Choroid plexus epithelial cell (primary cell): ENCODE measurements around the gene GPALPP1.
"Not testable (repeated sequence)": the region's sequence is repeated elsewhere in the genome, so short reads cannot be mapped to it uniquely, and the experiment has no call there.

ENCODE experiments used
- DNase-seq: peaks from one replicate; pipeline ENCODE4 v3.0.0-alpha.2; 2010; ENCODE audit warnings: low read depth
- H3K4me3 ChIP-seq: 2 replicates; pipeline ENCODE4 v1.5.1; 2011; ENCODE audit warnings: low read depth, mild to moderate bottlenecking, control low read depth, low read length, moderate library complexity
- CTCF ChIP-seq: conservative IDR thresholded peaks from 2 replicates; pipeline ENCODE4 v1.5.1; 2011; ENCODE audit warnings: low read depth, mild to moderate bottlenecking, control low read depth, inconsistent platforms, low read length, moderate library complexity

The GPALPP1 gene

GRCh38 chr13:44989071-44989889 is at the start of gene GPALPP1, which contains the start of gene NUFIP1:
Gene GPALPP1, plus strand, starts transcription at chr13:44989538. Its CDS starts 117 bp downstream, at chr13:44989655.
Gene NUFIP1, minus strand, starts transcription at chr13:44989471. Its CDS starts 35 bp downstream, at chr13:44989436.
- peak within 1 kb of the TSS; percentile 98 for H3K4me3 ChIP-seq
- peak; percentile 8 for TF ChIP-seq CTCF
- peak; percentile 94 for DNase-seq

DNA sequence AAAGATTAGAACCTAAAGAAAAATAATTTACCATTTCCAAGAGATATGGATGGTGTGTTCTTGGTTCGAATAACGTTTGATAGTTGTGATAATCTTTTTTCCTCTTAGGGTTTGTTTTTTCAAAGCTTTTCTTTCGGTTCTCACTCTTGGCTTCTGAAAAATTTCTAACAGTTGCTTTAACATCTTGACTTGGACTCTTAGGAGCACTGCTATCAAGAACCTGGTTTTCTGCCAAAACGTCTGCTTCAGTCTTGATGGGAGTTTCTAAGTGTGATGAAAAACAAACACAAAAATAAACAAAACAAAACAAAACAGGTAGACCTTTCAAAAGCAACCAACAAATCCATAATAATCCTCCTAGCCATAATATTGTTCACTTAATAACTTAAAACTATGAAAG is 45.9 kb upstream of the GPALPP1 start:
- not testable (repeated sequence) for H3K4me3 ChIP-seq, DNase-seq

DNA sequence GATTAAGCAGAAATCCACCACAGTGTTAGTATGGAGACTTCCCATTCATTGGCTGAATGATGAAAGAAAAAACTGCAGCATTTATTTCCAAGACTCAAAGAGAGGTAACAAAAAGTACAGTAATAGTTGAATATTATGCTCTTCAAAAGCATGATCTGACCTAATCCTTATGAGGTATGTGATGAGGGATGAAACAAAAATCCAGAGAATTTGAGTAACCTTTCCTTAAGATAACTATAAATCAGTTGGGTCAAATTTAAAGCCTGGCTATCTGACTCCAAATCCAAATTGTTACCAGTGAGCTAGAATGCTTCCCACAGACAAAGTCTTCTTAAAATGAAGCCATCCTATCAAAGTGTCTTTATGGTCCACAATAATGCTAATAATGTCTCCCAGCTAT is 38.2 kb upstream of the GPALPP1 start:
- no peak for TF ChIP-seq CTCF
- DNase-seq = peak; percentile 41

GRCh38 chr13:44952671-44953070 is 36.7 kb upstream of the GPALPP1 start:
- no peak for DNase-seq
- H3K4me3 ChIP-seq = no peak overlapping the region
- no peak for TF ChIP-seq CTCF

More for the DNA sequence above, 38.2 kb upstream of the GPALPP1 start:
- H3K4me3 ChIP-seq = no peak overlapping the region

DNA sequence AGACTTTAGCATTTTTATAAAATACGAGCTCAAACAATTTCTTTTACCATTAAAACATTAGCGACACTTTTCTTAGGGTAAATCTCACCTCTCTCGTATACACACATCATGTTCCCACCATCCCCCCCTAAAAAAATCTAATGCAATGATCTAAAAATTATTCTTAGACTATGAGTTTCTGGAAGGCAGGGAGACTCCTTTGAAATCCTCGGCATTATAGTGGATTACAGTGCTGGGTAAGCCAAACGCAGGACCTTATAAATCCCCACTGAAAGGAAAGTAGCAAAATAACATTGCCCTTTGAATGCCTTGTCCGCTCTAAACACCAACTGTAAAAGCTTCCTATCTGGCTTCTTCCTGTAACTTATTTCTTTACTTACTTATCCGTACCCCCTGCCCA is 35.1 kb upstream of the GPALPP1 start:
- no peak for TF ChIP-seq CTCF
- no peak overlapping the region for H3K4me3 ChIP-seq
- no peak for DNase-seq

GRCh38 chr13:44955406-44955805 is 33.9 kb upstream of the GPALPP1 start:
- DNase-seq = no peak
- TF ChIP-seq CTCF = no peak
- no peak overlapping the region for H3K4me3 ChIP-seq

GRCh38 chr13:44961997-44962396 is 27.3 kb upstream of the GPALPP1 start:
- H3K4me3 ChIP-seq = no peak overlapping the region
- DNase-seq = no peak
- no peak for TF ChIP-seq CTCF
